SW480 (cell line): ENCODE measurements around the gene FIGNL1.
A peak's percentile ranks its signal among the peaks of the same experiment; 100 is the strongest.
"Not testable (repeated sequence)": the region's sequence is repeated elsewhere in the genome, so short reads cannot be mapped to it uniquely, and the experiment has no call there.

Experiments
- DNase-seq: peaks from one replicate; pipeline ENCODE4 v3.0.0-alpha.2; 2016; ENCODE audit warnings: low spot score

The FIGNL1 gene

GRCh38 chr7:50471970-50472369 lies 21.8 kb upstream of the FIGNL1 start:
- no peak for DNase-seq

GRCh38 chr7:50470250-50471163 lies 20.4 kb upstream of the FIGNL1 start:
- no peak for DNase-seq

GRCh38 chr7:50469181-50469580 lies 19.0 kb upstream of the FIGNL1 start:
- no peak for DNase-seq

GRCh38 chr7:50467817-50468610 lies 17.9 kb upstream of the FIGNL1 start:
- DNase-seq = peak; percentile 73

GRCh38 chr7:50466815-50467585 lies 16.9 kb upstream of the FIGNL1 start:
- DNase-seq = no peak

GRCh38 chr7:50463035-50463434 lies 12.9 kb upstream of the FIGNL1 start:
- DNase-seq = no peak

- no peak for DNase-seq
These were observed 12.2 kb upstream of the FIGNL1 start for GRCh38 chr7:50462361-50462760.

GRCh38 chr7:50461695-50462094 lies 11.5 kb upstream of the FIGNL1 start:
- no peak for DNase-seq

GRCh38 chr7:50459183-50459582 lies 9.0 kb upstream of the FIGNL1 start:
- not testable (repeated sequence) for DNase-seq

- DNase-seq = not testable (repeated sequence)
These were observed 8.5 kb upstream of the FIGNL1 start for GRCh38 chr7:50458651-50459050.

GRCh38 chr7:50456371-50457123 lies 6.4 kb upstream of the FIGNL1 start:
- no peak for DNase-seq

GRCh38 chr7:50455658-50456057 lies 5.5 kb upstream of the FIGNL1 start:
- DNase-seq = no peak

- no peak for DNase-seq
These were observed 4.8 kb upstream of the FIGNL1 start for GRCh38 chr7:50454968-50455367.

- DNase-seq = no peak
These were observed 461 bp upstream of the FIGNL1 start for GRCh38 chr7:50450590-50451032.

- no peak for DNase-seq
These were observed 659 bp downstream of the FIGNL1 start for GRCh38 chr7:50449501-50449880.

- no peak for DNase-seq
These were observed 1.3 kb downstream of the FIGNL1 start for GRCh38 chr7:50448823-50449222.

- peak; percentile 91 for DNase-seq
These were observed 3.6 kb downstream of the FIGNL1 start for GRCh38 chr7:50446542-50446960.

GRCh38 chr7:50436133-50436806 lies 13.9 kb downstream of the FIGNL1 start:
- no peak for DNase-seq

- DNase-seq = no peak
These were observed 18.3 kb downstream of the FIGNL1 start for GRCh38 chr7:50431722-50432305.

- no peak for DNase-seq
These were observed 18.8 kb downstream of the FIGNL1 start for GRCh38 chr7:50431316-50431715.

GRCh38 chr7:50428911-50429310 lies 21.2 kb downstream of the FIGNL1 start:
- no peak for DNase-seq
